SH-SY5Y (cell line): Measurements from ENCODE around the gene FRMD5.

ENCODE experiments used
- GATA2 ChIP-seq: IDR thresholded peaks from 2 replicates; pipeline ENCODE4 v1.6.1; 2011; ENCODE audit warnings: mild to moderate bottlenecking, low read depth, low read length
- GATA3 ChIP-seq: IDR thresholded peaks from 2 replicates; pipeline ENCODE4 v1.6.1; 2011; ENCODE audit warnings: low read depth, mild to moderate bottlenecking, low read length, moderate library complexity

The FRMD5 gene

DNA sequence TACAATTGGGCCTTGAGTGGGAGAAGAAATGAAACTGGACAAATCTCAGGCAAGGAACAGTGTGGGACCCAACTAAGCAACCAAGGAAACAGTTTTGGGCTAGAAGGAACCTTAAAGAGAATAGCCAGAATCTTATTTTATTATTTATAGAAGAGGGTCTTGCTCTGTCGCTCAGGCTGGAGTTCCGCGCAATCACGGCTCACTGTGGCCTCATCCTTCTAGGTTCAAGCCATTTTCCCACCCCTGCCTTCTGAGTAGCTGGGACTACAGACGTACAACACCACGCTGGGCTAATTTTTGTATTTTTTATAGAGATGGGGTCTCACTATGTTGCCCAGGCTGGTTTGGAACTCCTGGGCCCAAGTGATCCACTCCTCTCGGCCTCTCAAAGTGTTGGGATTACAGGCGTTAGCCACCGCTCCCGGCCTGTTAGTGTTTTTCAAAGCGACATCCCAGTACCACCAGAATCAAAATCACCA lies 369.0 kb downstream of the FRMD5 start:
- TF ChIP-seq GATA3: no peak
- TF ChIP-seq GATA2: no peak

DNA sequence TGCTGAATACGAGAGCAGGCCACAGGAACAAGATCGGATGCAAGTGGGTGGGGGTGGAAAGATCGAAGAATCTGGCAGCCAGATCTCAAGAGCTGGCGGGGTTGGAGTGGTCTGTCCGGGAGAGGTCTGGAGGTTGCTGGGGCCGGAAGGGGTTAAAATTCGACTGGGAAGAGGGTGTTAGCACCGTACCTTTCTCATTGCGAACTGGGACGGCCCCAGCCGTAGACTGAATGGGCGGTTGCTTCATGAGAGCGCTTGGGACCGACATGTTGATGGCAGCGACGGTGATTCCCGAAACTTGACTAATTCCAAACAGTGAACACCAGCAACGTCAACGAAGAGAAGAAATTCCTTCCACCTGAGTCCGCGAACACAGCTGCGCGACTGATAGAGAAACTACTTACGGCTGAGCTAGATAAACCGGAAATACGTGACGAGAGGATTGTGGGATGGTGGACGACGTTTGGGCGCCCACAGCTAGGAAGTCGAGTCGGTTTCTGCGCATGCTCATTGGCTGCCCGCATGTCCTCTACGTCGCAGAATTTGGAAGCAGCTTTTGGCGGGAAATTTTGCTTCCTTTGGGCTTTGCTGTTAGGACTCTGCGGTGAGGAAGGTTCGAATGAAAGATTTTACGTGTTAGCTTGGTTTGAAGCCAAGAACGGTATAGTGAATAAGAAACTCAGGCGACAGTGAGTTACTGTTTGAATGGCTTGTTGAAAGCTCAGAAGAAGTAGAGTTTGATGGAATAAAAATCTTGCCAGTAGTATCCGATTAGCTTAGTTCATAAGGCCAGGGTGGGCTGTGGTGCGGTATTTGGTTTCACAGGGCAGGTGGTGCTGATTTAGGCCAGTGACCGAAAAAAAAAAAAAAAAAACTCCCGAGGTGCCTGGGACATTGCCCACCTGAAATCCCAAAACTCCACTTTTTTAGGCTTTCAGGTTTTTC lies 370.5 kb downstream of the FRMD5 start, which contains the start of gene MFAP1:
TSS of gene MFAP1 (minus strand) at position 389 of the 945 bp plus-strand sequence. CDS start at position 268, 121 bp downstream.
- TF ChIP-seq GATA2 (no peak), GATA3 (no peak)

DNA sequence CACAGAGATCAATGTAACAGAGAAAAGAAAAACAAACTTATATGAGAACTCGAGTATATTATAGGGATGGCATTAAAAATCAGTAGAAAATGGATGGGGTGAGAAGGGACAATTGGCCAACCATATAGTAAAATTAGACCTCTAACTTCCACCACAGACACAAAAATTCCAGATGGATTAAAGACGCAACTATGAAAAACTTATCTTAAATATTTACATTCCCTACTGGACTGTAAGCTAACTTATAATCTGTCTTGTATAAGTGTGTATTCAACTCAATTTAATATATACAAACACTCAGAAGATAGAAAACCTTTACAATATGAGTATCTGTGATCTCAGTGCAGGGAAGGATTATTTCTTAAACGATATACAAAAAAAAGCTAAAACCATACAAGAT lies 373.6 kb downstream of the FRMD5 start:
- TF ChIP-seq GATA2 (no peak), GATA3 (no peak)
